ENCODE data around the gene RRAS2.

DNA sequence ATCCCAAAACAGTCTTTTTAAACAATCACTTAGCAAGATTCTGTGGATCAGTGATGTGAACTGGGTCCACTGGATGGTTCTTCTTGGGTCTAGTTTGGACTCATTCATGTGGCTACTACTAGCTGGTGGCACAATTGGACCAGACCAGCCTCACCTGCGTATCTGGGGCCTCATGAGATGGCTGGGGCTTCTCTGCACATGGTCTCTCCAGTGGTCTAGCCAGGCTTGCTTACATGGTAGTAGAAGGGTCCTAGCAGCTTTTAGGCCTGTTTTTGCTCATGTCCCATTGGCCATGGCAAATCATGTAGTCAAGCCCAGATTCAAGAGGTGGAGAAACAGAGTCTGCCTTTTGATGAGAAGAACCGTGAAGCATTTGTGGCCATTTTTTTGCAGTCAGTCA, 94.0 kb downstream of the RRAS2 start:
- TF ChIP-seq, protein P1, sequence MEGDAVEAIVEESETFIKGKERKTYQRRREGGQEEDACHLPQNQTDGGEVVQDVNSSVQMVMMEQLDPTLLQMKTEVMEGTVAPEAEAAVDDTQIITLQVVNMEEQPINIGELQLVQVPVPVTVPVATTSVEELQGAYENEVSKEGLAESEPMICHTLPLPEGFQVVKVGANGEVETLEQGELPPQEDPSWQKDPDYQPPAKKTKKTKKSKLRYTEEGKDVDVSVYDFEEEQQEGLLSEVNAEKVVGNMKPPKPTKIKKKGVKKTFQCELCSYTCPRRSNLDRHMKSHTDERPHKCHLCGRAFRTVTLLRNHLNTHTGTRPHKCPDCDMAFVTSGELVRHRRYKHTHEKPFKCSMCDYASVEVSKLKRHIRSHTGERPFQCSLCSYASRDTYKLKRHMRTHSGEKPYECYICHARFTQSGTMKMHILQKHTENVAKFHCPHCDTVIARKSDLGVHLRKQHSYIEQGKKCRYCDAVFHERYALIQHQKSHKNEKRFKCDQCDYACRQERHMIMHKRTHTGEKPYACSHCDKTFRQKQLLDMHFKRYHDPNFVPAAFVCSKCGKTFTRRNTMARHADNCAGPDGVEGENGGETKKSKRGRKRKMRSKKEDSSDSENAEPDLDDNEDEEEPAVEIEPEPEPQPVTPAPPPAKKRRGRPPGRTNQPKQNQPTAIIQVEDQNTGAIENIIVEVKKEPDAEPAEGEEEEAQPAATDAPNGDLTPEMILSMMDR (IDR thresholded peaks at IDR 0.05) = no peak
- TF ChIP-seq EP300 (IDR thresholded peaks at IDR 0.05) (no peak), POLR2A (IDR thresholded peaks at IDR 0.05) (no peak), POLR2AphosphoS5 (IDR thresholded peaks at IDR 0.05) (no peak)
